PFSK-1 (cell line): ENCODE measurements around the gene SLC22A8.

Source experiments
- POLR2AphosphoS5 ChIP-seq: IDR thresholded peaks from 2 replicates; pipeline ENCODE4 v1.6.1; 2012; ENCODE audit warnings: low read depth, mild to moderate bottlenecking, control low read depth, low read length, moderate library complexity
- SIN3A ChIP-seq: IDR thresholded peaks from 2 replicates; pipeline ENCODE4 v1.6.1; 2012; ENCODE audit warnings: mild to moderate bottlenecking, low read length, moderate library complexity, borderline replicate concordance; ENCODE audit not compliant: insufficient read depth
- TAF1 ChIP-seq: IDR thresholded peaks from 2 replicates; pipeline ENCODE4 v1.6.1; 2012; ENCODE audit warnings: low read length, control low read depth, borderline replicate concordance; ENCODE audit not compliant: insufficient read depth
- TF ChIP-seq, protein P1 (sequence below), 2 experiments: IDR thresholded peaks; 2 replicates each; pipeline versions ENCODE4 v1.6.1 to v1.8.0; 2011 to 2012; ENCODE audit warnings: low read depth in 2 of 2, low read length in 2 of 2, control low read depth in 1 of 2, inconsistent platforms in 1 of 2, mild to moderate bottlenecking in 1 of 2, moderate library complexity in 1 of 2; ENCODE audit not compliant: insufficient read depth in 1 of 2

DNA sequence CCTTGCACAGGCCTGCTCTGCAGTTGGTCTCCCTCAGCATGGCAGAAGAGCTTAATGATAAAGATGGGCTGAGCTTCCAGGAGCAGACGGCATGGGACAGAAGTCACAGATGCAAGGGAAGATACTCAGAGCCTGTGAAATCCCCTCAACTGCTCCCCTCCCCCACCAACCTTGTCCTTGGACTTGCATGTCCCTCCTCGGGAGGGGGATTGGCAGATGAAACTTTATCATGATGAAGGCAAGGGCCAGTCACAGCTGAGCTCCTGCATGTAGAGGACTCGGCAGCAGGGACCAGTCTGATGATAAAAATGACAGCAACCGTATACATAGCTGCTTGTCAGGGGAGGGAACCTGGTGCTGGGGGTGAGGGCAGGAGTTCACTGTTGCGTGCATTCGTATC, 6.8 kb upstream of the SLC22A8 start:
- TF ChIP-seq, protein P1, sequence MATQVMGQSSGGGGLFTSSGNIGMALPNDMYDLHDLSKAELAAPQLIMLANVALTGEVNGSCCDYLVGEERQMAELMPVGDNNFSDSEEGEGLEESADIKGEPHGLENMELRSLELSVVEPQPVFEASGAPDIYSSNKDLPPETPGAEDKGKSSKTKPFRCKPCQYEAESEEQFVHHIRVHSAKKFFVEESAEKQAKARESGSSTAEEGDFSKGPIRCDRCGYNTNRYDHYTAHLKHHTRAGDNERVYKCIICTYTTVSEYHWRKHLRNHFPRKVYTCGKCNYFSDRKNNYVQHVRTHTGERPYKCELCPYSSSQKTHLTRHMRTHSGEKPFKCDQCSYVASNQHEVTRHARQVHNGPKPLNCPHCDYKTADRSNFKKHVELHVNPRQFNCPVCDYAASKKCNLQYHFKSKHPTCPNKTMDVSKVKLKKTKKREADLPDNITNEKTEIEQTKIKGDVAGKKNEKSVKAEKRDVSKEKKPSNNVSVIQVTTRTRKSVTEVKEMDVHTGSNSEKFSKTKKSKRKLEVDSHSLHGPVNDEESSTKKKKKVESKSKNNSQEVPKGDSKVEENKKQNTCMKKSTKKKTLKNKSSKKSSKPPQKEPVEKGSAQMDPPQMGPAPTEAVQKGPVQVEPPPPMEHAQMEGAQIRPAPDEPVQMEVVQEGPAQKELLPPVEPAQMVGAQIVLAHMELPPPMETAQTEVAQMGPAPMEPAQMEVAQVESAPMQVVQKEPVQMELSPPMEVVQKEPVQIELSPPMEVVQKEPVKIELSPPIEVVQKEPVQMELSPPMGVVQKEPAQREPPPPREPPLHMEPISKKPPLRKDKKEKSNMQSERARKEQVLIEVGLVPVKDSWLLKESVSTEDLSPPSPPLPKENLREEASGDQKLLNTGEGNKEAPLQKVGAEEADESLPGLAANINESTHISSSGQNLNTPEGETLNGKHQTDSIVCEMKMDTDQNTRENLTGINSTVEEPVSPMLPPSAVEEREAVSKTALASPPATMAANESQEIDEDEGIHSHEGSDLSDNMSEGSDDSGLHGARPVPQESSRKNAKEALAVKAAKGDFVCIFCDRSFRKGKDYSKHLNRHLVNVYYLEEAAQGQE (IDR thresholded peaks at IDR 0.05; ENCODE audit: insufficient read depth in 1 of 2, low read depth in 2 of 2, low read length in 2 of 2): no peak
- TF ChIP-seq POLR2AphosphoS5 (no peak), TAF1 (no peak), SIN3A (no peak)
